ENCODE results near the gene SHKBP1. TPM values are rescaled to one million over a fixed set of nuclear protein-coding genes. Genes with fewer than 3 reads are reported as not detected.
A peak's percentile ranks its signal among the peaks of the same experiment; 100 is the strongest.

SHKBP1 gene
- total and polyA plus RNA-seq, 7 donors, result 12.4 to 21.7 (median 17.2) TPM

- peak; percentile 91 to 96 (median 93) for ATAC-seq
- H3K27ac ChIP-seq, result no peak overlapping the region
- intact Hi-C loops (cut with DNase I), result loop anchor here (5.0 to 10.0 kb wide), 4 partner anchors 73 to 395 kb away; partner anchors contain the start of gene LTBP4 (in 1 of the 2)
- peak overlapping the region; percentile 70 for H3K4me3 ChIP-seq
- TF ChIP-seq CTCF (IDR thresholded peaks at IDR 0.05), result peak; percentile 94
- 3 to 5% (median 5%) methylated on average over 51 to 54 of the region's 54 CpGs for WGBS, 3 donors
- DNase-seq, result peak; percentile 85 to 91
- H3K27me3 ChIP-seq (ENCODE audit: insufficient read depth in 3 of 3, low read length in 2 of 3), result no peaks in the 10 kb centered on the region
- H3K9me3 ChIP-seq, result no peaks in the 10 kb centered on the region
- no peaks in the 10 kb centered on the region for H3K4me1 ChIP-seq
- H3K36me3 ChIP-seq (ENCODE audit: insufficient read depth in 1 of 2, low read depth in 1 of 2), result no peaks in the 10 kb centered on the region
These were observed 47.3 kb upstream of the SHKBP1 start for GRCh38 chr19:40529093-40529954.

GRCh38 chr19:40530091-40530901 is 46.4 kb upstream of the SHKBP1 start:
- H3K9me3 ChIP-seq, result no peaks in the 10 kb centered on the region

GRCh38 chr19:40533508-40533907 is 43.2 kb upstream of the SHKBP1 start:
- DNase-seq (no peak), ATAC-seq (no peak)
- no peak for TF ChIP-seq CTCF (IDR thresholded peaks at IDR 0.05)
- Histone ChIP-seq H3K27me3 (ENCODE audit: insufficient read depth in 3 of 3, low read length in 2 of 3) (no peaks in the 10 kb centered on the region), H3K36me3 (ENCODE audit: insufficient read depth in 1 of 2, low read depth in 1 of 2) (no peaks in the 10 kb centered on the region), H3K4me3 (no peak overlapping the region), H3K9me3 (no peaks in the 10 kb centered on the region), H3K27ac (no peak overlapping the region), H3K4me1 (no peaks in the 10 kb centered on the region)
- intact Hi-C loops (cut with DNase I), result loop anchor here in 1 of 2 donors (5.0 kb wide), 1 partner anchor 64 kb away; no protein-coding TSS in a partner anchor
- WGBS, 3 donors, result 80 to 93% (median 88%) methylated on average over 2 of the region's 2 CpGs

More at GRCh38 chr19:40530091-40530901, 46.4 kb upstream of the SHKBP1 start:
- peak; percentile 11 for TF ChIP-seq CTCF (IDR thresholded peaks at IDR 0.05)
- Histone ChIP-seq H3K36me3 (ENCODE audit: insufficient read depth in 1 of 2, low read depth in 1 of 2) (no peaks in the 10 kb centered on the region), H3K4me1 (no peaks in the 10 kb centered on the region), H3K27me3 (ENCODE audit: insufficient read depth in 3 of 3, low read length in 2 of 3) (no peaks in the 10 kb centered on the region), H3K27ac (no peak overlapping the region), H3K4me3 (peak overlapping the region; percentile 12)
- no peak for DNase-seq
- intact Hi-C loops (cut with DNase I), result loop anchor here in 1 of 2 donors (5.0 kb wide), 1 partner anchor 67 kb away; no protein-coding TSS in a partner anchor
- ATAC-seq, result no peak
- WGBS, 3 donors, result 4 to 9% (median 5%) methylated on average over 10 to 67 of the region's 75 CpGs

- no peaks in the 10 kb centered on the region for H3K4me1 ChIP-seq
- H3K9me3 ChIP-seq, result no peaks in the 10 kb centered on the region
- intact Hi-C loops (cut with DNase I), result loop anchor here in 1 of 2 donors (5.0 kb wide), 1 partner anchor 63 kb away; no protein-coding TSS in a partner anchor
- no peak overlapping the region for H3K4me3 ChIP-seq
- no peaks in the 10 kb centered on the region for H3K27me3 ChIP-seq (ENCODE audit: insufficient read depth in 3 of 3, low read length in 2 of 3)
- no peak overlapping the region for H3K27ac ChIP-seq
- H3K36me3 ChIP-seq (ENCODE audit: insufficient read depth in 1 of 2, low read depth in 1 of 2), result no peaks in the 10 kb centered on the region
- 72 to 83% (median 74%) methylated on average over 4 of the region's 4 CpGs for WGBS, 3 donors
- DNase-seq (no peak), ATAC-seq (no peak)
- no peak for TF ChIP-seq CTCF (IDR thresholded peaks at IDR 0.05)
These were observed 42.5 kb upstream of the SHKBP1 start for GRCh38 chr19:40534148-40534547.
